HAP-1 (cell line): ENCODE data around the gene POLN.

Source experiments
- DNase-seq, 2 experiments: peaks; one replicate each; pipeline ENCODE4 v3.0.0-alpha.2; 2016 to 2020; ENCODE audit warnings: low spot score in 2 of 2
- H3K27me3 ChIP-seq: fragments of 250-450 bp; sonication (Bioruptor Pico); 2 replicates; pipeline ENCODE4 v1.5.1; 2020; ENCODE audit warnings: low read depth, mild to moderate bottlenecking, moderate library complexity
- H3K36me3 ChIP-seq: fragments of 250-450 bp; sonication (Bioruptor Pico); replicated peaks from 2 replicates; pipeline ENCODE4 v1.5.1; 2020; ENCODE audit warnings: mild to moderate bottlenecking
- H3K4me1 ChIP-seq: fragments of 250-450 bp; sonication (Bioruptor Pico); 2 replicates; pipeline ENCODE4 v1.5.1; 2020; ENCODE audit warnings: mild to moderate bottlenecking
- H3K4me3 ChIP-seq: fragments of 250-450 bp; sonication (Bioruptor Pico); 2 replicates; pipeline ENCODE4 v1.5.1; 2020; ENCODE audit warnings: mild to moderate bottlenecking, moderate library complexity
- H3K9me3 ChIP-seq: fragments of 250-450 bp; sonication (Bioruptor Pico); 2 replicates; pipeline ENCODE4 v1.5.1; 2020; ENCODE audit warnings: mild to moderate bottlenecking, moderate library complexity
- in situ Hi-C: fragments of 300-500 bp; cut with MboI; formaldehyde crosslinking; loops from 3 replicates; pipeline ENCODE4 v1.14.3; 2020; ENCODE audit warnings: low sequenced_read_pairs, inconsistent platforms, mixed read lengths

The POLN gene

GRCh38 chr4:2049381-2049780 is 192.5 kb downstream of the POLN start:
- Histone ChIP-seq H3K36me3 (no peaks in the 10 kb centered on the region), H3K4me3 (no peak overlapping the region), H3K27me3 (no peaks in the 10 kb centered on the region), H3K4me1 (peaks cover 8% of the 10 kb centered on the region; the same call in 1 of the 2 replicates), H3K9me3 (no peaks in the 10 kb centered on the region)
- DNase-seq = no peak
- in situ Hi-C loops = no loop called here

- Histone ChIP-seq H3K36me3 (no peaks in the 10 kb centered on the region), H3K9me3 (no peaks in the 10 kb centered on the region), H3K4me3 (no peak overlapping the region), H3K27me3 (no peaks in the 10 kb centered on the region), H3K4me1 (peaks cover 8% of the 10 kb centered on the region; the same call in 1 of the 2 replicates)
- no peak for DNase-seq
- in situ Hi-C loops = no loop called here
These were observed 193.1 kb downstream of the POLN start for GRCh38 chr4:2048831-2049230.

GRCh38 chr4:2047781-2048581 is 193.9 kb downstream of the POLN start:
- DNase-seq = no peak
- H3K9me3 ChIP-seq = no peaks in the 10 kb centered on the region
- no peaks in the 10 kb centered on the region for H3K27me3 ChIP-seq
- in situ Hi-C loops = no loop called here
- H3K36me3 ChIP-seq = no peaks in the 10 kb centered on the region
- H3K4me1 ChIP-seq = peaks cover 8% of the 10 kb centered on the region; the same call in 1 of the 2 replicates
- H3K4me3 ChIP-seq = no peak overlapping the region

GRCh38 chr4:2047031-2047660 is 194.8 kb downstream of the POLN start:
- in situ Hi-C loops = no loop called here
- Histone ChIP-seq H3K4me3 (no peak overlapping the region), H3K36me3 (no peaks in the 10 kb centered on the region), H3K9me3 (no peaks in the 10 kb centered on the region), H3K27me3 (no peaks in the 10 kb centered on the region), H3K4me1 (peaks cover 8% of the 10 kb centered on the region; the same call in 1 of the 2 replicates)
- DNase-seq = peak in 1 of 2 experiments; percentile 10

GRCh38 chr4:2046031-2046961 is 195.6 kb downstream of the POLN start:
- Histone ChIP-seq H3K4me3 (no peak overlapping the region), H3K36me3 (no peaks in the 10 kb centered on the region), H3K4me1 (peaks cover under 1% of the 10 kb centered on the region; the same call in 1 of the 2 replicates), H3K27me3 (no peaks in the 10 kb centered on the region), H3K9me3 (no peaks in the 10 kb centered on the region)
- in situ Hi-C loops = no loop called here
- DNase-seq = peak in 1 of 2 experiments; percentile 9

GRCh38 chr4:2045518-2045951 is 196.4 kb downstream of the POLN start:
- in situ Hi-C loops = no loop called here
- no peaks in the 10 kb centered on the region for H3K9me3 ChIP-seq
- no peaks in the 10 kb centered on the region; the same call in 1 of the 2 replicates for H3K4me1 ChIP-seq
- H3K36me3 ChIP-seq = no peaks in the 10 kb centered on the region
- H3K27me3 ChIP-seq = no peaks in the 10 kb centered on the region
- H3K4me3 ChIP-seq = no peak overlapping the region
- DNase-seq = no peak

- in situ Hi-C loops = no loop called here
- no peak for DNase-seq
- H3K9me3 ChIP-seq = no peaks in the 10 kb centered on the region
- H3K36me3 ChIP-seq = no peaks in the 10 kb centered on the region
- H3K27me3 ChIP-seq = no peaks in the 10 kb centered on the region
- no peaks in the 10 kb centered on the region; the same call in 1 of the 2 replicates for H3K4me1 ChIP-seq
- H3K4me3 ChIP-seq = no peak overlapping the region
These were observed 197.1 kb downstream of the POLN start for GRCh38 chr4:2044542-2045517.

- Histone ChIP-seq H3K27me3 (no peaks in the 10 kb centered on the region), H3K4me1 (no peaks in the 10 kb centered on the region; the same call in 1 of the 2 replicates), H3K4me3 (no peak overlapping the region), H3K9me3 (no peaks in the 10 kb centered on the region), H3K36me3 (no peaks in the 10 kb centered on the region)
- in situ Hi-C loops = no loop called here
- no peak for DNase-seq
These were observed 197.8 kb downstream of the POLN start for GRCh38 chr4:2044119-2044485.

- Histone ChIP-seq H3K36me3 (no peaks in the 10 kb centered on the region), H3K4me3 (no peak overlapping the region), H3K27me3 (no peaks in the 10 kb centered on the region), H3K4me1 (no peaks in the 10 kb centered on the region; the same call in 1 of the 2 replicates), H3K9me3 (no peaks in the 10 kb centered on the region)
- DNase-seq = no peak
- in situ Hi-C loops = no loop called here
These were observed 198.4 kb downstream of the POLN start for GRCh38 chr4:2043396-2044118.

- DNase-seq = no peak
- Histone ChIP-seq H3K4me1 (no peaks in the 10 kb centered on the region; the same call in 1 of the 2 replicates), H3K27me3 (no peaks in the 10 kb centered on the region), H3K4me3 (peak overlapping the region; percentile 70), H3K36me3 (no peaks in the 10 kb centered on the region), H3K9me3 (no peaks in the 10 kb centered on the region)
- in situ Hi-C loops = no loop called here
These were observed 198.9 kb downstream of the POLN start for GRCh38 chr4:2042947-2043395.

- Histone ChIP-seq H3K36me3 (no peaks in the 10 kb centered on the region), H3K4me3 (peak overlapping the region; percentile 70), H3K4me1 (no peaks in the 10 kb centered on the region; the same call in 1 of the 2 replicates), H3K27me3 (no peaks in the 10 kb centered on the region), H3K9me3 (no peaks in the 10 kb centered on the region)
- in situ Hi-C loops = no loop called here
- DNase-seq = peak in 1 of 2 experiments; percentile 63
These were observed 199.5 kb downstream of the POLN start for GRCh38 chr4:2042204-2042946.
